Measurements from ENCODE around the gene APOBEC3C.
A peak's percentile ranks its signal among the peaks of the same experiment; 100 is the strongest.
"Not testable (repeated sequence)": the region's sequence is repeated elsewhere in the genome, so short reads cannot be mapped to it uniquely, and the experiment has no call there.

APOBEC3C gene

GRCh38 chr22:39027717-39028116, 13.7 kb downstream of the APOBEC3C start:
- DNase-seq (ENCODE audit: low read depth) = no peak
- H3K4me3 ChIP-seq (ENCODE audit: low read depth, low read length) = no peak overlapping the region
- TF ChIP-seq CTCF (conservative IDR thresholded peaks at IDR 0.05; ENCODE audit: low read depth, low read length) = no peak

DNA sequence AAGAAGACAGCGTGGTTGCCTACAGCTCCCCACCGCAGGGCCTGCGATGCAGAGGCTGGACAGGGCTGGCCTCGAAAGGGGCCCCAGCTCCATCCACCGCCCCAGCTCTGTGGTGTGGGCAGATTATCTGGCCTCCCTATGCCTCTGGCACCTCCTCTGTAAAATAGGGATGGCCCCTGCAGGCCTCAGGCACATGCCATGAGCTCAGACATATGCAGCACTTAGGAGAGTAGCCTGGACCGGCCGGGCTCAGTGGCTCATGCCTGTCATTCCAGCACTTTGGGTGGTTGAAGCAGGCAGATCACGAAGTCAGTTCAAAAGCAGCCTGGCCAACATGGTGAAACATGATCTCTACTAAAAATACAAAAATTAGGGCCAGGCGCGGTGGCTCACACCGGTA, 14.2 kb downstream of the APOBEC3C start:
- no peak for TF ChIP-seq CTCF (conservative IDR thresholded peaks at IDR 0.05; ENCODE audit: low read depth, low read length)
- DNase-seq (ENCODE audit: low read depth) = peak; percentile 14
- H3K4me3 ChIP-seq (ENCODE audit: low read depth, low read length) = no peak overlapping the region

DNA sequence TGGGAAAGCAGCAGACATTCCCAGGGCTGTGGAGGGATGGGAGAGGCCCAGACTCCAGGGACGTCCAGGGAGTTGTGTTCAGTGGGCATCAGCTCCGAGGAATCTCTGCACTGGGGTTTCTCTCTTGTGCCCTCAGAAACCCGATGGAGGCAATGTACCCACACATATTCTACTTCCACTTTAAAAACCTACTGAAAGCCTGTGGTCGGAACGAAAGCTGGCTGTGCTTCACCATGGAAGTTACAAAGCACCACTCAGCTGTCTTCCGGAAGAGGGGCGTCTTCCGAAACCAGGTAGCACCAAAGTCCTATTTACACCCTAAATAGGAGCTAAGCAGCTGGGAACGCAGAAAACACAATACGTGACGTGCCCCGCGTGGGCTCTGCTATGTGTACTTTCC, 15.2 kb downstream of the APOBEC3C start:
- DNase-seq (ENCODE audit: low read depth) = no peak
- TF ChIP-seq CTCF (conservative IDR thresholded peaks at IDR 0.05; ENCODE audit: low read depth, low read length) = no peak
- no peak overlapping the region for H3K4me3 ChIP-seq (ENCODE audit: low read depth, low read length)

DNA sequence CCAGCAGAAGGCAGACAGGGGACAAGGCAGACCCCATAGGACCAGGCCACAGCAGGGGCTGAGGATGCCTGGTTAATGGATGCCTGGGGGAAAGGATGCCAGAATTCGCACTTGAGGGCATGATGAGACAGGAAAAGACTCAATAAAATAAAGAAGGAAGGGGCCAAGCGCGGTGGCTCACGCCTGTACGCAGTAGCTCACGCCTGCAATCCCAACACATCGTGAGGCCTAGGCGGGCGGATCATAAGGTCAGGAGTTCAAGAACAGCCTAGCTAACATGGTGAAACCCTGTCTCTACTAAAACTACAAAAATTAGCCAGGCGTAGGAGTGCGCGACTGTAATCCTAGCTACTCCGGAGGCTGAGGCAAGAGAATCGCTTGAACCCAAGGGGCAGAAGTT, 16.6 kb downstream of the APOBEC3C start:
- no peak for TF ChIP-seq CTCF (conservative IDR thresholded peaks at IDR 0.05; ENCODE audit: low read depth, low read length)
- H3K4me3 ChIP-seq (ENCODE audit: low read depth, low read length) = no peak overlapping the region
- DNase-seq (ENCODE audit: low read depth) = no peak

DNA sequence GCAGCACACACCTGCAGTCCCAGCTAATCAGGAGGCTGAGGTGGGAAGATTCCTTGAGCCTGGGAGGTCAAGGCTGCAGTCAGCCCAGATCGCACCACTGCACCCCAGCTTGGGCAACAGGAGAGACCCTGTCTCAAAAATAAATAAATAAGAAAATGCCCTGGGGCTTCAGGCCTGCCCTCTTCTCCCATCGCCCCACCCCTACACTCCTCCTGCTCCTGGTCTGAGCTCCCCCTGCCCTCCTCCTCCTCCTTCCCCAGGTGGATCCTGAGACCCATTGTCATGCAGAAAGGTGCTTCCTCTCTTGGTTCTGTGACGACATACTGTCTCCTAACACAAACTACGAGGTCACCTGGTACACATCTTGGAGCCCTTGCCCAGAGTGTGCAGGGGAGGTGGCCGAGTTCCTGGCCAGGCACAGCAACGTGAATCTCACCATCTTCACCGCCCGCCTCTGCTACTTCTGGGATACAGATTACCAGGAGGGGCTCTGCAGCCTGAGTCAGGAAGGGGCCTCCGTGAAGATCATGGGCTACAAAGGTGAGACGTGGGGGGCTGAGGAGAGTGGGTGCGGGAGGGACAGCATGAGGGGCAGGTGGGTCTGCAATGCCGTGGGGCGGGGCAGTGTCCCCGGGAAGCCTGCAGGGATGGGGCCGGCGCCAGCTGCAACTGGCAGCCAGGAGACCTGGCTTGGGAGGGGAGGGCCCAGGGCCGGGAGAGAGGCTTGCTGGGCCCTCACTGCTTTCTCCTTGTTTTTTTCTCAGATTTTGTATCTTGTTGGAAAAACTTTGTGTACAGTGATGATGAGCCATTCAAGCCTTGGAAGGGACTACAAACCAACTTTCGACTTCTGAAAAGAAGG, 17.6 kb downstream of the APOBEC3C start:
- DNase-seq (ENCODE audit: low read depth); H3K4me3 ChIP-seq (ENCODE audit: low read depth, low read length): not testable (repeated sequence)

GRCh38 chr22:39037071-39037470, 23.0 kb downstream of the APOBEC3C start:
- not testable (repeated sequence) for DNase-seq (ENCODE audit: low read depth); H3K4me3 ChIP-seq (ENCODE audit: low read depth, low read length)

- H3K4me3 ChIP-seq (ENCODE audit: low read depth, low read length) = no peak overlapping the region
- DNase-seq (ENCODE audit: low read depth) = no peak
These were observed 25.5 kb downstream of the APOBEC3C start for GRCh38 chr22:39039306-39040126.

GRCh38 chr22:39040155-39040537, 26.1 kb downstream of the APOBEC3C start:
- DNase-seq (ENCODE audit: low read depth) = not testable (repeated sequence)
- H3K4me3 ChIP-seq (ENCODE audit: low read depth, low read length) = peak overlapping the region; percentile 68

More at GRCh38 chr22:39039306-39040126, 25.5 kb downstream of the APOBEC3C start:
- no peak for TF ChIP-seq CTCF (conservative IDR thresholded peaks at IDR 0.05; ENCODE audit: low read depth, low read length)
